T47D (cell line): ENCODE data around the gene PATJ.
"Not testable (repeated sequence)": the region's sequence is repeated elsewhere in the genome, so short reads cannot be mapped to it uniquely, and the experiment has no call there.

Source experiments
- DNase-seq, 2 experiments: peaks; one replicate each; pipeline versions ENCODE4 v3.0.0 to v3.0.0-alpha.2; 2011 to 2012; ENCODE audit warnings: low read depth in 1 of 2, low spot score in 1 of 2
- JUND ChIP-seq: IDR thresholded peaks from 2 replicates; pipeline ENCODE4 v1.6.1; 2012; ENCODE audit warnings: low read depth
- in situ Hi-C: cut with HindIII; loops from 2 replicates; pipeline ENCODE4 v1.10.0; 2016; ENCODE audit warnings: low sequenced_read_pairs, low pct_unique_long_range_greater_than_20kb

The PATJ gene

DNA sequence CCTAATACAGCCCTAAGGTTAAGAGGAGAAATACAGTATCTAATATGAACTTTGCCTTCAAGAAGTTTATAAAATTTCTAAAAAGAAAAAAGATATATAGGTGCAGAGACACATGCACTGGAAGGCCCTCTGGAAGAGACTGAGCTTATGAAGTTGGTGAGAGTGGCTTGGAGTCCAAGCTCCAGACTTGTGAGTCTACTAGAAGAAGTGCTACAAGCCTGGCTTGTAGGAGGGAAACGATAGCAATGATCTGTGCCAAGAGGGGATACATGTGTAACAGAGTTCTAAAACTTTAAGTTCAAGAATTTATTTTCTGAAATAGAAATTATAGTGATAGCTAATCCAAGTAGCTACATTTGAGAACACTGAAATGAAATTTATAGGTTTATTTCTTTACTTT is 213.0 kb downstream of the PATJ start:
- in situ Hi-C loops, result no loop called here
- DNase-seq, result no peak
- no peak for TF ChIP-seq JUND

DNA sequence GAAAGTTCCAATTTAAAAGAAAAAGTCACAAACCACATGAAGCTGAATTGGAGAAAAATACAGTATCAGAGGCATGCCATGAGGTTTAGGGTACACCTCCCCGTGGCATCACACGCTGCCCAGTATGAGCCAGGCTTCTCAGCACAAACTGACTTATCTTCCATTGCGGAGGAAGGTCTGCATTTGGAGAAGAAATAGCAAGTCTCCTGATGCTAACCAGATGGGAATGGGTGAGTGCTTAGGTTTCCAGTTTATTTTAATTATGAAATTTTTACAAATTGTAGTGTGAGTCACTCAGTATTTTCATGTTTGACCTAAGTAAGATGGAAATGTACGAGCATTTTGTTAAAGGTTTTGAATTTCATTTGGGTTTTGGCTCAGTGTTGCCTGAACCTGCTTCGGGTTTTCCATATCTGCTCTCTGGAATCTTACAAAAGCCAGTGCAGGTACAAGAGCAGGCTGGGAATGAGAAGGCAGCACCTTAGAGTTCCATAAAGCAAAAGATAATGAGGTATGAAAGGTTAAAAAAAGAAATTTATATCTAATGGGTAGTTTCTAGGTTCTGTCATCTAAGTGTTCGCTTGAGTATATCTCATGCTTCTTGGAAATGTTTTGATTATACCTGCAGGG is 213.9 kb downstream of the PATJ start:
- DNase-seq, result no peak
- no peak for TF ChIP-seq JUND
- in situ Hi-C loops, result no loop called here

GRCh38 chr1:61956784-61957183 is 214.5 kb downstream of the PATJ start:
- in situ Hi-C loops, result no loop called here
- TF ChIP-seq JUND, result no peak
- no peak for DNase-seq

DNA sequence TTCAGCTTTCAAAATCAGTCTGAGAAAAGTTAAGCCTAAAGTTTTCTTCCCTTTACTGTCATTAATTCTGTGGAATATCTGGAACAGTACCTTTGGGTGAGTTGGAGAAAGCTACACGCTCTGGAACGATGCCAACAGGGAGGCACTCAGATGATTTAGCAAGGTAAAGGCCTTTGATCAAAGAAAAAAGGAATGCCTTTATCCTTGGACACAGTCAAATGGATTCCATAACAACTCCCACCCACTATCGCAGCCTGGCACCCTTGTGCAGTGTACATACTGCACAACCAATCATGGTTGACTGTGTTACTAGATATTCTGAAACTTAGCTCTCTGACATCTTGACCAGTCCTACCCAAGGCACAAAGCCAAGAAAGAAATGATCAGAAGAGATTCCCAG is 218.7 kb downstream of the PATJ start:
- no peak for TF ChIP-seq JUND
- in situ Hi-C loops, result no loop called here
- no peak for DNase-seq

DNA sequence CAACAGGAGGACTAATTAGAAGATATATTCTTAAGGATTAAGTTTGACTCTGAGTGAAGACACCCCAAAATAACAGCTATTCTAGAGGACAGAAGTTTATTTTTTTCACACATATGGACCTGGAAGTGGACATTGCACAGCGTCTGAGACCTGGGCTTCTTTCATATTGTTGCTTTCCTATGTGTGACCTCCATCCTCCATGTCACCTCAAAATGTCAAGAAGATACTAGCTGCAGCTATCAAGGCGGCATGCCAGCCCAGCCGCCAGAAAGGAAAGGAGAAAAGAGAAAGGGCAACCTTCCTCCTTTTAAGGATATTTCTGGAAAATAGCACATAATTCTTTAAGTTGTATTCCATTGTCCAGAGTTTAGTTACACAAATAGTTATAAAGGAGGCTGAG is 220.4 kb downstream of the PATJ start:
- TF ChIP-seq JUND, result no peak
- in situ Hi-C loops, result no loop called here
- no peak for DNase-seq

DNA sequence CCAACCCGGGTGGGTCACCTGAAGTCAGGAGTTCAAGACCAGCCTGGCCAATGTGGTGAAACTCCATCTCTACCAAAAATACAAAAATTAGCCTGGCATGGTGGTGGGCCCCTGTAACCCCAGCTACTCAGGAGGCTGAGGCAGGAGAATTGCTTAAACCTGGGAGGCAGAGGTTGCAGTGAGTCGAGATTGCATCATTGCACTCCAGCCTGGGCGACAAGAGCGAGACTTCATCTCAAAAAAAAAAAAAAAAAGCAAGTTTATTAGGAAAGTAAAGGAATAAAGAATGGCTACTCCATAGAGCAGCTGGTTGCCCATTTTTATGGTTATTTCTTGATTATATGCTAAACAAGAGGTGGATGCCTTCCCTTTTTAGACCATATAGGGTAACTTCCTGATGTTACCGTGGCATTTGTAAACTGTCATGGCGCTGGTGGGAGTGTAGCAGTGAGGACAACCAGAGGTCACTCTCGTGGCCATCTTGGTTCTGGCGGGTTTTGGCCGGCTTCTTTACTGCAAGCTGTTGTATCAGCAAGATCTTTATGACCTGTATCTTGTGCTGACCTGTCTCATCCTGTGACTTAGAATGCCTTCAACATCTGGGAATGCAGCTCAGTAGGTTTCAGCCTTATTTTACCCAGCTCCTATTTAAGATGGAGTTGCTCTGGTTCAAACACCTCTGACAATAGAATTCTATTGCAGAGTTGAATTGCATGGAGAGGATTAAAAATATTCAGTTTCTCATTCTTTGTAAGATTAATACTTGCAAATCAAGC is 224.4 kb downstream of the PATJ start:
- in situ Hi-C loops, DNase-seq: not testable (repeated sequence)

GRCh38 chr1:61967750-61968149 is 225.5 kb downstream of the PATJ start:
- DNase-seq, result no peak
- TF ChIP-seq JUND, result no peak
- in situ Hi-C loops, result no loop called here

GRCh38 chr1:61968869-61969268 is 226.6 kb downstream of the PATJ start:
- in situ Hi-C loops, result no loop called here
- DNase-seq, result no peak
- TF ChIP-seq JUND, result no peak

DNA sequence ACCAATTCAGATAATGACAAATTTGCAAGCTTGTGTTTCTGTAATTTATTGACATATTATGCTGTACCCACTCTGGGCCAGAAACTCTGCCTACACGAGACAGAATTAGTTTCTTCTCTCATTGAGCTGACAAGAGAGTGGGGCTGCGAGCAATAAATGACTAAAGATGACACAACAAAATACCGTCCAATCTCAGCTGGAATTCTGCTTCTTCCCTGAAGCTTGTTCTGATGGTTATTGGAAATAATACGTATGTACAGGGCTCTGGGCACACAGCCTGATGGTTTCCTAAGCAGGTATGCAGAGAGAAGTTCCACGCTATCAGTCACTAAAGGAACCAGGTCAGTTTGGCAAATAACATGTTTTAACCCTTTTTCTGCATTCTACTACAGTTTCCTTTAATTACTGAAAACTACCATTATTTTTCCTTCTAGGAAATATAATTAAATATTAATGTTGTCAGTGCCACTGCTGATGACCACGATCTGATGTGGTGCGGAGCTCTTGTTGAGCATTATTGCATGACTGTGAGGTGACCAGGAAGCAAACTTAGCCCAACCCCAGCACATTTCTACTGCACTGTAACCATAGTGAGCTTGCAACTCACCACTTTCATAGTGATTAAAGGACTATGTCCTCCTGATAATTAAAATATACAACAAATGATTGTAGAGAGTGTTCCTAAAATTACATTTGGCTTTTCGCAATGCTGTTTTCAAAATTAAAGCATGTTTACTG is 231.0 kb downstream of the PATJ start:
- no peak for TF ChIP-seq JUND
- no peak for DNase-seq
- in situ Hi-C loops, result no loop called here

DNA sequence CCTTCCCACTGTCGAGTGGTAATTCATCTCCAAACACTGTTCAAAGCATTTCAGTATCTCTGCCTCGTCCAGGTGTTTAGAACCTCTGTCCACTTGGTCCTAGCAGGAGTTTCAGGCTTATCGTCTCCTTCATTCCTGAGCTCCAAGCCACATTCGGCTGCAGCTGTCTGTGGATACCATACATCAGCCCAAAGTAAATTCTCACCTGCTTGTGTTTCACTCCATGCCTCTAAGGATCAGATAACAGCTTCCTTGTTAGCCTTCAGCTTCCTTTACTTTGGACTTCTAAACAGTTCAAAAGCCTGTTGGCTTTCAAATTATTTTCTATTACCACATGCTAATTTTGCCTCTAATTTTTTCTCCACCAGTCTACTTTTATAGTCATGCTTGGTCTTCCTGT is 233.4 kb downstream of the PATJ start:
- DNase-seq, result peak in 1 of 2 experiments; percentile 27
- in situ Hi-C loops, result no loop called here
- no peak for TF ChIP-seq JUND

GRCh38 chr1:61976566-61976965 is 234.3 kb downstream of the PATJ start:
- no peak for DNase-seq
- TF ChIP-seq JUND, result no peak
- in situ Hi-C loops, result no loop called here

DNA sequence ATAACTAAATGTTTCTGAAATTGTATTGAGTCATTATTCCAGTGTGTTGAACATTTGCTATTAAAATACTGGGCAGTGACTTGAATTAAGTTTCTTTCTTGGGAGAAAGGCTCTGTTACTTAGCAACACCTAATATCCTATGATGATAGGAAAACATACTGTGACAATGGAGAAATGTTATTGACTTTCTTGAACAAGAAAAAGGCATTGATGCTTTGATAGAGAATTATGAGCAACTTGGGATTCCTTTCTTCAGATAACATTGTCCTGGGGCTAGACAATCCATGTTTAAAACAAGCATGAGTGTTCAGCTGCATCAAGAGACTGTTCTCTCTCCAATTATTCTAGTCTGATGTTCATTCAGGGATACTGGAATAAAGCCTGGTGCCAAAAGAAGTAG is 236.5 kb downstream of the PATJ start:
- no peak for DNase-seq
- no peak for TF ChIP-seq JUND
- in situ Hi-C loops, result no loop called here

- in situ Hi-C loops, result no loop called here
- TF ChIP-seq JUND, result no peak
- no peak for DNase-seq
Measured at GRCh38 chr1:61979729-61980128, 237.4 kb downstream of the PATJ start.
